HepG2 (cell line): Measurements from ENCODE around the gene AIP.

ENCODE experiments used
- ADNP ChIP-seq: sonication (generic); formaldehyde crosslinking; IDR thresholded peaks from 2 replicates; pipeline ENCODE4 v1.4.0; 2020; ENCODE audit warnings: missing genetic modification reagents
- PHF8 ChIP-seq: sonication (generic); formaldehyde crosslinking; IDR thresholded peaks from 2 replicates; pipeline ENCODE4 v1.5.0; 2020; ENCODE audit warnings: missing genetic modification reagents
- SNAPC2 ChIP-seq: sonication (generic); formaldehyde crosslinking; IDR thresholded peaks from 2 replicates; pipeline ENCODE4 v1.8.1; 2022; ENCODE audit warnings: mild to moderate bottlenecking, missing genetic modification reagents
- ZNF549 ChIP-seq: sonication (generic); formaldehyde crosslinking; IDR thresholded peaks from 2 replicates; pipeline ENCODE4 v1.5.0; 2020; ENCODE audit warnings: missing genetic modification reagents

DNA sequence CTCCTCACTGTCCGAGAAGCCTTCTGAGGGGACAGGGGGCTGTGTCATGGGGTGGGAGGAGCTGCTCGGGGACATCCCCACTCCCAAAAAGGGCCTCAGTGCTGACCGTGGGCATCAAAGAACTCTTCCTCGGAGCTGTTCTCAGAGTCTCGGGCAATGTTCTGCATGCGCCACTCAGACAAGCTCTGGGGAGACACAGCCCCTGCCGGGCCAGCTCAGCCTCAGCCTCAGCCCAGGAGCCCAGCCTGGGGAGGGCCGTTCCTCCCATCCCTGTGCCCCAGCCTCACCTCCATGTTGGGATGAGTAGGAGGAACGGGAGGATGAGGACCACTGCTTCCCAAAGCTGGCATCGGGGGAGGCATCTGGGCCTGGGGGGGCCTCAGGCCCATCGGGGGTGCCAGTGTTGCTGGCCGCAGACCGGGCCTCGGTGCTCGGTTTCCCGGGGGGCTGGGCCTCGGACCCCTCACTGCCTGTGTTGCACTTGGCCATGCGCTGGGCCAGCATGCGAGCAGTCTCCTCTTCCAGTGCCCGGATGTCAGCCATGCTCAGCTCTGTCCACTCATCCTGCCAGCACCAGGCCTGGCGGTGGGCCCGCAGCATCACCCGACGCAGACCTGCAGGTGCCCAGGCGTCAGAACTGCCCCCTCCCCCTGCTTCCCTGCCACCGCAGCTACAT, 17.1 kb downstream of the AIP start:
- TF ChIP-seq ZNF549 (CRISPR knock-in tag) (no peak), SNAPC2 (CRISPR knock-in tag) (no peak), ADNP (CRISPR knock-in tag) (no peak), PHF8 (no peak)
